Mesenchymal stem cell (in vitro differentiated cells and primary cell): Measurements from ENCODE around the gene SLC35E4.
A peak's percentile ranks its signal among the peaks of the same experiment; 100 is the strongest.

ENCODE experiments used
- DNase-seq: peaks from one replicate; pipeline ENCODE4 v3.0.0-alpha.2; 2013
- H2AFZ ChIP-seq: one replicate; pipeline ENCODE4 v1.6.1; 2013; ENCODE audit warnings: low read depth, mild to moderate bottlenecking, control low read depth, inconsistent platforms, low read length, moderate library complexity
- H2AK5ac ChIP-seq: 2 replicates; pipeline ENCODE4 v1.6.1; 2013; ENCODE audit warnings: low read length, moderate library complexity, mild to moderate bottlenecking, inconsistent platforms; ENCODE audit not compliant: severe bottlenecking
- H2BK120ac ChIP-seq: one replicate; pipeline ENCODE4 v1.6.1; 2013; ENCODE audit warnings: low read depth, mild to moderate bottlenecking, inconsistent platforms, low read length, moderate library complexity
- H2BK12ac ChIP-seq, 2 experiments: one replicate each; pipeline ENCODE4 v1.6.1; 2013; ENCODE audit warnings: inconsistent platforms in 2 of 2, low read length in 2 of 2, mild to moderate bottlenecking in 2 of 2, moderate library complexity in 2 of 2, control low read depth in 1 of 2
- H2BK15ac ChIP-seq: one replicate; pipeline ENCODE4 v1.6.1; 2013; ENCODE audit warnings: mild to moderate bottlenecking, low read depth, inconsistent platforms; ENCODE audit not compliant: poor library complexity, severe bottlenecking
- H2BK5ac ChIP-seq: 2 replicates; pipeline ENCODE4 v1.6.1; 2013; ENCODE audit warnings: low read depth, mild to moderate bottlenecking, low read length, control low read depth, inconsistent platforms; ENCODE audit not compliant: poor library complexity, severe bottlenecking
- H3K14ac ChIP-seq, 2 experiments: one replicate each; pipeline ENCODE4 v1.6.1; 2013; ENCODE audit warnings: inconsistent platforms in 2 of 2, low read length in 2 of 2, control low read depth in 1 of 2, mild to moderate bottlenecking in 1 of 2, moderate library complexity in 1 of 2
- H3K18ac ChIP-seq, 2 experiments: one replicate each; pipeline ENCODE4 v1.6.1; 2013; ENCODE audit warnings: inconsistent platforms in 2 of 2, low read length in 2 of 2, control low read depth in 1 of 2, low read depth in 1 of 2, mild to moderate bottlenecking in 1 of 2
- H3K23ac ChIP-seq, 2 experiments: one replicate each; pipeline ENCODE4 v1.6.1; 2013; ENCODE audit warnings: inconsistent platforms in 2 of 2, low read length in 2 of 2, mild to moderate bottlenecking in 2 of 2, moderate library complexity in 2 of 2, control low read depth in 1 of 2
- H3K27ac ChIP-seq: 2 replicates; pipeline ENCODE4 v1.5.1; 2013; ENCODE audit warnings: mild to moderate bottlenecking, moderate library complexity, low read length, control low read depth, inconsistent platforms; ENCODE audit not compliant: poor library complexity, severe bottlenecking
- H3K27me3 ChIP-seq, 2 experiments: 2 replicates each; pipeline versions ENCODE4 v1.6.1 to v1.7.0; 2013; ENCODE audit warnings: low read length in 2 of 2, mild to moderate bottlenecking in 2 of 2, moderate library complexity in 2 of 2, control low read depth in 1 of 2, inconsistent platforms in 1 of 2; ENCODE audit not compliant: control insufficient read depth in 1 of 2, insufficient read depth in 1 of 2
- H3K36me3 ChIP-seq, 2 experiments: 2 replicates each; pipeline versions ENCODE4 v1.6.1 to v1.7.0; 2013; ENCODE audit warnings: low read length in 2 of 2, control low read depth in 1 of 2, inconsistent platforms in 1 of 2, low read depth in 1 of 2, mild to moderate bottlenecking in 1 of 2; ENCODE audit not compliant: insufficient read depth in 2 of 2, control insufficient read depth in 1 of 2
- H3K4ac ChIP-seq, 2 experiments: one replicate each; pipeline ENCODE4 v1.6.1; 2013; ENCODE audit warnings: inconsistent platforms in 2 of 2, low read length in 2 of 2, mild to moderate bottlenecking in 2 of 2, moderate library complexity in 2 of 2, control low read depth in 1 of 2, low read depth in 1 of 2
- H3K4me1 ChIP-seq: 2 replicates; pipeline ENCODE4 v1.6.1; 2013; ENCODE audit warnings: low read depth, low read length, control low read depth; ENCODE audit not compliant: control insufficient read depth, insufficient read depth
- H3K4me2 ChIP-seq: 2 replicates; pipeline ENCODE4 v1.6.1; 2013; ENCODE audit warnings: low read length, mild to moderate bottlenecking, inconsistent platforms; ENCODE audit not compliant: poor library complexity, severe bottlenecking
- H3K4me3 ChIP-seq, 2 experiments: 2 replicates each; pipeline versions ENCODE4 v1.5.1 to v1.7.0; 2013; ENCODE audit warnings: low read length in 2 of 2, mild to moderate bottlenecking in 2 of 2, control low read depth in 1 of 2, low read depth in 1 of 2; ENCODE audit not compliant: insufficient read depth in 1 of 2
- H3K79me1 ChIP-seq: replicated peaks from 2 replicates; pipeline ENCODE4 v1.6.1; 2013; ENCODE audit warnings: mild to moderate bottlenecking, control low read depth, low read length, inconsistent platforms; ENCODE audit not compliant: poor library complexity, severe bottlenecking
- H3K9ac ChIP-seq: 2 replicates; pipeline ENCODE4 v1.7.0; 2013; ENCODE audit warnings: mild to moderate bottlenecking, low read length, moderate library complexity
- H3K9me3 ChIP-seq: 2 replicates; pipeline ENCODE4 v1.7.0; 2013; ENCODE audit warnings: mild to moderate bottlenecking, low read length; ENCODE audit not compliant: control insufficient read depth
- H4K8ac ChIP-seq: one replicate; pipeline ENCODE4 v1.6.1; 2013; ENCODE audit warnings: inconsistent platforms, mild to moderate bottlenecking, low read length, moderate library complexity
- H4K91ac ChIP-seq: one replicate; pipeline ENCODE4 v1.6.1; 2013; ENCODE audit warnings: mild to moderate bottlenecking, low read length, inconsistent platforms
- WGBS: methylation state at CpG from one replicate; pipeline ENCODE4 v1.1.7; 2013; ENCODE audit warnings: mixed read lengths; 5-methylcytosine and 5-hydroxymethylcytosine counted together

The SLC35E4 gene

GRCh38 chr22:30695871-30696655 lies 60.5 kb downstream of the SLC35E4 start:
- DNase-seq: no peak
- H2BK15ac ChIP-seq: no peak overlapping the region
- H3K4me3 ChIP-seq: peak overlapping the region in 1 of 2 experiments; percentile 82
- H3K4me2 ChIP-seq: no peak overlapping the region
- no peak overlapping the region for H4K8ac ChIP-seq
- peaks cover 11% of the 10 kb centered on the region for H3K4me1 ChIP-seq
- H3K18ac ChIP-seq: no peak overlapping the region
- no peaks in the 10 kb centered on the region for H3K79me1 ChIP-seq
- no peak overlapping the region for H3K14ac ChIP-seq
- peaks cover 0 to 15% of the 10 kb centered on the region in 2 experiments for H3K27me3 ChIP-seq
- no peak overlapping the region for H2AFZ ChIP-seq
- H2AK5ac ChIP-seq: no peak overlapping the region
- H3K27ac ChIP-seq: no peak overlapping the region
- H3K9me3 ChIP-seq: no peaks in the 10 kb centered on the region
- H3K4ac ChIP-seq: no peak overlapping the region
- no peak overlapping the region for H3K23ac ChIP-seq
- no peak overlapping the region for H3K9ac ChIP-seq
- no peak overlapping the region for H2BK5ac ChIP-seq
- H2BK12ac ChIP-seq: no peak overlapping the region
- no peak overlapping the region for H4K91ac ChIP-seq
- WGBS: 93% methylated on average over 7 of the region's 7 CpGs
- no peak overlapping the region for H2BK120ac ChIP-seq
- no peaks in the 10 kb centered on the region for H3K36me3 ChIP-seq
